ENCODE measurements around the gene GPRC5A.
"Not testable (repeated sequence)": the region's sequence is repeated elsewhere in the genome, so short reads cannot be mapped to it uniquely, and the experiment has no call there.

GPRC5A gene, protein sequence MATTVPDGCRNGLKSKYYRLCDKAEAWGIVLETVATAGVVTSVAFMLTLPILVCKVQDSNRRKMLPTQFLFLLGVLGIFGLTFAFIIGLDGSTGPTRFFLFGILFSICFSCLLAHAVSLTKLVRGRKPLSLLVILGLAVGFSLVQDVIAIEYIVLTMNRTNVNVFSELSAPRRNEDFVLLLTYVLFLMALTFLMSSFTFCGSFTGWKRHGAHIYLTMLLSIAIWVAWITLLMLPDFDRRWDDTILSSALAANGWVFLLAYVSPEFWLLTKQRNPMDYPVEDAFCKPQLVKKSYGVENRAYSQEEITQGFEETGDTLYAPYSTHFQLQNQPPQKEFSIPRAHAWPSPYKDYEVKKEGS

DNA sequence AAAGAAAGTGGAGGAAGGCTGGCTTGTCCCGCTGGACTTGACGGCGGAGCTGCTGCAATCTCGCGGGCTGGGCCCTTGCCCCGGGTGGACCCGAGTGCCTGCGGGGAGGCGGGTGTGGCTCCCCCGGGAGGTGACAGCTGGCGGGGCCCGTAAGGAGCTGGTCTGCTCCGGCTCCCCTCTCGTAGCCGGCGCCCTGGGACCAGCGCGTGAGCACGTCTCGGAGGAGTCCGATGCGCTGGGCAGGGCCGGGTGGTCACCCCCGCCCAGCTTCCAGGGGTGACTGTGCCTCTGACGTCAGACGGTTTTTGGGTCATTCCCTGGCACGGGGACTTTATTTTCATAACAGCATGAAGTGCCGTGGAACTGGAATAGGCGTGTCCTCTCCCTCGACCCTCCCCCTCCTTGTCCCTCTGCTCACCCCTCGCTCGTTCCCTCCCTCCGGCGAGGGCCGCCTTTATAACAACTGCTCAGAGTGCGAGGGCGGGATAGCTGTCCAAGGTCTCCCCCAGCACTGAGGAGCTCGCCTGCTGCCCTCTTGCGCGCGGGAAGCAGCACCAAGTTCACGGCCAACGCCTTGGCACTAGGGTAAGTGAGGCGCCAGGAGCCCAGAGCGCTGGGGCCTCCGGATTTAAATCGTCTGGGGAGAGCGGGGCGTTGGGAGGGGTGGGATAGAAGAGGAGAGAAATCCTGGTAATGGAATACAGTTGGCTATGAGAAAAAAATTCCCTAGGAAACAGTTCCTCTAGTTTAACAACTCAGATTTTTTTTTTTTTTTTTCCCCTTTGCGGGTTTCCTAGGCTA, at the start of gene GPRC5A:
TSS of gene GPRC5A (plus strand) at position 483 of the 801 bp plus-strand sequence. CDS start 16,688 bp downstream, outside the sequence.
- in situ Hi-C loops (cut with MboI; ENCODE audit: low sequenced_read_pairs), result no loop called here

DNA sequence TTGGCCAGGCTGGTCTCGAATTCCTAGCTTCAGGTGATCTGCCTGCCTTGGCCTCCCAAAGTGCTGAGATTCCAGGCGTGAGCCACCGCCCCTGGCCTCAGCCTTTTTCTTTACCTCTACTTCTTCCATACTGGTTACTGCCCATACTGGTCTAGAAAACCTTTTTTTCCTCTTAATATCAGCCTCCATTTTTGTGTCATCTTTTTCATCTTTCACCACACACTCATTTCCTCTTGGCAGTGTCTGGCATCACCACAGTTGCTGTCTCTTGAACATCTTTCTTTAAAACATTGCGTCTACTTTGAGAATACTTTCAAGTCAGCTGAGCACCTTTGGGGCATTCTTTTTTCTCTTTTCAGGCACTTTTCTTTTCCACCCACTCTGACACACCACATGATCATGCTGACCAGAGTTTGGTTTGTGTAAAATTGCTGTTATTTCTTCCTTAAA, 45.5 kb upstream of the GPRC5A start:
- in situ Hi-C loops (cut with MboI; ENCODE audit: low sequenced_read_pairs), result no loop called here

DNA sequence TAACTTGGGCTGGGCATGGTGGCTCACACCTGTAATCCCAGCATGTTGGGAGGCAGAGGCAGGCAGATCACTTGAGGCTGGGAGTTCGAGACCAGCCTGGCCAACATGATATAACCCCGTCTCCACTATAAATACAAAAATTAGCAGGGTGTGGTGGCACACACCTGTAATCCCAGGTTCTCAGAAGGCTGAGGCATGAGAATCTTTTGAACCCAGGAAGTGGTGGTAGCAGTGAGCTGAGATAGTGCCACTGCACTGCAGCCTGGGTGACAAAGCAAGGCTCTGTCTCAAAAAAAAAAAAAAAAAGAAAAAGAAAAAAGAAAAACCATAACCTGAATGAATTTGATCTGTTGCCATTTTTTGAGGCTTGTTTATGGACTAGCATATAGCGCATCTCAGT, 44.6 kb upstream of the GPRC5A start:
- in situ Hi-C loops (cut with MboI; ENCODE audit: low sequenced_read_pairs), result not testable (repeated sequence)

DNA sequence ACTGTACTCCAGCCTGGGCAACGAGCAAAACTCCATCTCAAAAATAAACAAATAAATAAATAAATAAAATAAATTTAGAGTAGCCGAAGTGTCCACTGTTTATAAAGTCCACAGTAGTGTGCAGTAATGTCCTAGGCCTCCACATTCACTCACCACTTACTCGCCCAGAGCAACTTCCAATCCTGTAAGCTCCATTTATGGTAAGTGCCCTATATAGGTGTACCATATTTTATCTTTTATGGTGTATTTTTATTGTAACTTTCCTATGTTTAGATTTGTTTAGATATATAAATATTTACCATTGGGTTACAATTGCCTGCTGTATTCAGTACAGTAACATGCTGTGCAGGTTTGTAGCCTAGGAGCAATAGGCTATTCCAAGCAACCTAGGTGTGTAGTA, 37.9 kb upstream of the GPRC5A start:
- in situ Hi-C loops (cut with MboI; ENCODE audit: low sequenced_read_pairs), result no loop called here

DNA sequence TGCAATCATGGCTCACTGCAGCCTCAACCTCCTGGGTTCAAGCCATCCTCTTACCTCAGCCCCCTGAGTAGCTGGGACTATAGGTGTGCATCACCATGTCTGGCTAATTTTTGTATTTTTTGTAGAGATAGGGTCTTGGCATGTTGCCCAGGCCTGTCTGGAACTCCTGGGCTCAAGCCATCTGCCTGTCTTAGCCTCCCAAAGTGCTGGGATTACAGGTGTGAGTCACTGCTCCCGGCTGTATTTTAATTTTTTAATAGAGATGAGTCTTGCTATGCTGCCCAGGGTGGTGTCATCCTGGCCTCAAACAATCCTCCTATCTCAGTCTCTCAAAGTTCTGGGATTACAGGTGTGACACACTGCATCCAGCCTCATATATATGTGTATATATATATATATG, 31.7 kb upstream of the GPRC5A start:
- in situ Hi-C loops (cut with MboI; ENCODE audit: low sequenced_read_pairs), result no loop called here

DNA sequence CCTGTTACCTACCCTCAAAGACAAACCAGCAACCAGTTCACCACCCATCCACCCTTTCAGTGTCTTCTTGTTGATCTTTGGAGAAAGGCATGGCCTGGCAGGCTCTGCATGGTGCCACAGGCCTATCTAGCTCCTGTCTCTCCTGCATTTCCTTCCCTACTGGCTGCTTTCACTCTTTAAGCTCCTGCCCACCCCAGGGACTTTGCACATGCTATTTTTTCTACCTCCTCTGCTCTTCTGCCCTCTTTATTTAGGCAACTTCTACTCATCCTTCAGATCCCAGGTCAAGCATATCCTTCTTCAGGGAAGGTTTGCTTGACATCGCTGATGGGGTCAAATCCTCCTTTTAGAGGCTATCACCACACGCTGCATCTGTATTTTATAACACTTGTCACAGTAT, 27.1 kb upstream of the GPRC5A start:
- in situ Hi-C loops (cut with MboI; ENCODE audit: low sequenced_read_pairs), result no loop called here

DNA sequence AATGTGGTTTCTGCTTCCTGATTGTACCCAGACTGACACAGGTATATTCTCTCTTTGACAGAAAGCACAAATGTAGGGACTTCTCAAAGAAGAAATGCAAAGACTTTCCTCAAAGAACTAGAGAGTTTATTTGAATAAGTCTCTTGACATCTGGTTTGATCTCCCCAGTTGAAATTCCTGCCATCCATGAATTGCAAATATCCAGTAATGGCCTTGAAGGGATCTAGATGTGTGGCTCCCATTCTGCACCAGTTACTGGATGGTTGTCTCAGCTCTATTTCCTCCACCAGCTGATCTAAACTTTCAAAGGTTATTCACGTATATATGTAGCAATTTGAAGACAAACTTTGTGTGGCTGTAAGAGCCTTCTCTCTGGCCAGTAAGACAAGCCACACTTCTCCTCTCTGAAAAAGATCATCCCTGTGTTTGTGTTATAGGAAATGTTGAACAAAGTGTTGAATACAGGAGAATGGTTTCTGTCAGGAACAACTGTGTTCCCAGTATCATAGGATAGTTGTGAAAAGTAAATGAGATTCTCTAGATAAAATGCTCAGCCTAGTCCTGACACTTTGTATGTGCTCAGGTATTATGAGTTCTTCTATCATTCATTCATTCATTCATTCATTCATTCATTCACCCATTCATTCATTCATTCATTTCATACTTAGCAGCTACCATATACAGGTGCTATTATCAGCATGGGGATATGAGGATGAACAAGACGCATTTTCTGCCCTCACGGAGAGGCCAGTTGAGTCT, 22.7 kb upstream of the GPRC5A start:
- in situ Hi-C loops (cut with MboI; ENCODE audit: low sequenced_read_pairs), result no loop called here

DNA sequence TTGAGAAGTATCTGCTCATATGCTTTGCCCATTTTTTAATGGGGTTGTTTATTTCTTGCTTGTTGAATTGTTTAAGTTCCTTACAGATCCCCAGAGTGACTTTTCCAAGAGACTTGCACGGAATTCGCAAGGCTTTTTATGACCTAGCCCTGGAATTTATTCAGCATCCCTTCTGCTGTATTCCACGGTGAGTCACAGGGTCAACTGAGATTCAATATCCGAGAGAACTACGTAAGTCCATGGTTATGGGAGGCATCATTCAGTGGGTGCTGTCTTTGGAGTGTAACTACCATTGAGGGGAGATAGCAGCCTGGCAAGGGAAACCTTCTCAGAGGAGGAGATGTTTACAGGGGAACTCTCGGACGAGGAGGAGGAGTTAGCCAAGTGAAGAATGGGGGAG, 20.9 kb upstream of the GPRC5A start:
- in situ Hi-C loops (cut with MboI; ENCODE audit: low sequenced_read_pairs), result no loop called here

DNA sequence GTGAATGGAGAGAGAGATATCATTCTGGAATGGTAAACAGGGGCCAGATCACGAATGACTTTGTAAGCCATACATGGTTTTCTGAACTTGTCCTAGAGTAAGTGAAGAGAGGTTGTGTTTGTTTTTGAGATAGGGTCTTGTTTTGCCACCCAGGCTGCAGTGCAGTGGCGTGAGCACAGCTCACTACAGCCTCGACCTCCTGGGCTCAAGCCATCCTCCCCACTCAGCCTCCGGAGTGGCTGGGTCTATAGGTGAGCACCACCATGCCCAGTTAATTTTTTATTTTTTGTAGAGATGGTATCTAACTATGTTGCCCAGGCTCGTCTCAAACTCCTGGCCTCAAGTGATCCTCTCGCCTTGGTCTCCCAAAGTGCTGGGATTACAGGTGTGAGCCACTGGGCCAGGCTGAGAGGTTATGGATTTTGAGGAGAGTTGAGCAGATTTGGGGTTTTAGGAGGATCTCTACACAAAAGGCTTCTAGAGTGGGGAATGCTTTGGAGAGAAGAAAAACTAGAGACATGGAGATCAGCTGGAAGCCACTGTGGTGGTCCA, 19.7 kb upstream of the GPRC5A start:
- in situ Hi-C loops (cut with MboI; ENCODE audit: low sequenced_read_pairs), result no loop called here

DNA sequence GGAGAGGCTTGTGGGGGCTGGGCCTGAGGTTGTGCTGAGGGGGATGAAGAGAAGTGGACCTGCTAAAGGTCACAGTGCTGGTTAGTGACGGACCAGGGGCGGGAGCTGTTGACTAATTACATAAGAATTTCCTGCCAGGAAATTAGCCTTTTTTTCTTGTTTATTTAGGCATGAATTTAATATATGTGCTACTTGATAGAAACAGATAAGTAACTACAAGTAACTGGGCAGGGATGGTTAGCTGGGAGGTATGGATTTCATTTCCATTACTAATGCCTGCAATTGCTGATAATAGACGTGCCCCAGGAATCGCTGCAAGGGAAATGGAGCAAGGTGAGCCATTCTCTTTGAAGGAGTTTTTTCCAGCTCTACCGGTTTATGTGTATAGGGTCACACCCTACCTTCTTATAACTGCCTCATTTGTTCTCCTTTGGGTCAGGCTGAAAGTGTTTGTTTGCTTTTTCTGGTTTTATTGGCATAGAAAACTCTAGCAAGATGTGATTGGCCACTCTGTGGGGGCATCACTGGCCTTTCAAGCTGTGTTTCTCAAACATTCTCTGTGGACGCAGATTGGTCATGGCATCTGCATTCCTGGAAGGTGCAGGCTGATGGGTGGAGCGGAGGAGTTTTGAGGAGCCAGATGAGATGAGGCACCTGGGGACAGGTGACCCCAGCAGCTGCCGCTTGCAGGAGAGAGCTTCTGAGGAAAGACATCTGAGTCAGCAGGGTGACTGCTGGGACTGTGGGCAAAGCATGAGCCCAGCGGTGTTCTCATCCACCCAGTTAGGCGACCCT, 19.0 kb upstream of the GPRC5A start:
- in situ Hi-C loops (cut with MboI; ENCODE audit: low sequenced_read_pairs), result no loop called here

DNA sequence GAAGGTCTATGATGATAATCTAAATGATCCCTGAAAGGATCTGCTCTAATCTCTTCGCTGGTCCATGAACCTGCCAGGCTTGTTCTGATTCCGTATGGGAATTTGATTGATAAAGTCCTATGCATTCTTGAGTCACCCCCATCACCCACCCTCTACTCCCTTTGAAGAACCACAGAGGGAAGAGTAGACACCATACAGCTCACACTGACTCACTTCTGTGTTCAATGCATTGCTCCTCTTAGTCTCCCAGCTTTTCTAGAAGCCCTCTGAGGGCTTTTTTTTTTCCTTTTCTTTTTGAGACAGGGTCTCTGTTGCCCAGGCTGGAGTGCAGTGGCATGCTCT, 18.5 kb upstream of the GPRC5A start:
- in situ Hi-C loops (cut with MboI; ENCODE audit: low sequenced_read_pairs), result no loop called here

DNA sequence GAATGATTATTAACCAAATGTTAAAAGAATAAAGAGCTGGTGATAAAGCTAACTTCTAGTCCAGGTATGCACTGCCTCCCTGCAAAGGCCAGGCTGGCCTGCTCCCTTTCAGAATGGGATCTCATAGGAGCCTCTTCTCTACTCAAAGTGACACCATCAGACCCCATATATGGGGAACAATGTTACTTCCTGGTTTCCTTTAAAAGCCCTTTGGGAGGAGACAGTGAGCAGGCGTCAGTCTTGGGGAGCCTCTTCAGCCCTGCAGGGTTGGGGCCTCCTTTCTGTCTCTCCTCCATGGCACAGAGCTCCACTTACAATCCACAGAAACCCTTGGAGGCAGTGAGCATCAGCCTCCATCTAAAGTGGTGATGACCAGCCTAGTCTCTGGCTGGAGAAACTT, 17.3 kb upstream of the GPRC5A start:
- in situ Hi-C loops (cut with MboI; ENCODE audit: low sequenced_read_pairs), result no loop called here

DNA sequence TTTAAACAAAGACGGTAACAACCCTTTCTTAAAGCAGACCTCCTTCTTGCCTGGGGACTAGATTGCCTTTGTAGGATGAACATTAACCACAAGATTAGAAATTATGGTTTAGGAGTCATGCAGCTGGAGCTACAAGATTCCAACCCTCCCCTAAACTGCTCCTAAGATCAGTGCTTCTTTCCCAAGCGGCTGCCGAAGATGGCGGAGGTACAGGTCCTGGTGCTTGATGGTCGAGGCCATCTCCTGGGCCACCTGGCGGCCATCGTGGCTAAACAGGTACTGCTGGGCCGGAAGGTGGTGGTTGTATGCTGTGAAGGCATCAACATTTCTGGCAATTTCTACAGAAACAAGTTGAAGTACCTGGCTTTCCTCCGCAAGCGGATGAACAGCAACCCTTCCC, 16.1 kb upstream of the GPRC5A start:
- in situ Hi-C loops (cut with MboI; ENCODE audit: low sequenced_read_pairs), result not testable (repeated sequence)

DNA sequence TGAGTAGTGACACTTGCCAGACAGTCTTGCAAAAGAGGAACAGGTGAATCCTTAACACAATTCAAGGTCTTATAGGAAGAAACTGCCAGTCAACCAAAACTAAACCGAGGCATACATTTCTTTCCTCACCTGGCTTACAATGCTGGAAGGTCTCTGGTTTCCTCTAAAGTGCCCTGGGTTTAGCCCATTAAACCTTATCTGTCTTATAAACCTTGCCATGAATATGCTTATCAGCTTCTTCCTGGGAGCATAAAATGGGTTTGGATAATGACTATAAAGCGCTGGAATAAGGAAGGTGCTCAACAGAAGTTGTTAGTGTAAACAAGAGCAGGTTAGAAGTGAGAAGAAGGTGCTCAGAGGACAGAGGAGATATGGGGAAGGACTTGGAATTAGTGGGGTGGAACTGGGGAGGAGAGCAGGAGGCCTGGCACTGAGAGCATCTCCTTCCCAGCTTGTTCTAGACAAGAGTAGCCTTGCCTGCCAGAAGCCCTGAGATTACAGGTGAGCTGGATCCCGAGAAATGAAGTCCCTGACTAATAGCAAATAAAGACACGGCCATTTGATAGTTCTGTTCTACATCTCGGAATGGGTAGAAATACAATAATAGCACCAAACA, 14.1 kb upstream of the GPRC5A start:
- in situ Hi-C loops (cut with MboI; ENCODE audit: low sequenced_read_pairs), result no loop called here

DNA sequence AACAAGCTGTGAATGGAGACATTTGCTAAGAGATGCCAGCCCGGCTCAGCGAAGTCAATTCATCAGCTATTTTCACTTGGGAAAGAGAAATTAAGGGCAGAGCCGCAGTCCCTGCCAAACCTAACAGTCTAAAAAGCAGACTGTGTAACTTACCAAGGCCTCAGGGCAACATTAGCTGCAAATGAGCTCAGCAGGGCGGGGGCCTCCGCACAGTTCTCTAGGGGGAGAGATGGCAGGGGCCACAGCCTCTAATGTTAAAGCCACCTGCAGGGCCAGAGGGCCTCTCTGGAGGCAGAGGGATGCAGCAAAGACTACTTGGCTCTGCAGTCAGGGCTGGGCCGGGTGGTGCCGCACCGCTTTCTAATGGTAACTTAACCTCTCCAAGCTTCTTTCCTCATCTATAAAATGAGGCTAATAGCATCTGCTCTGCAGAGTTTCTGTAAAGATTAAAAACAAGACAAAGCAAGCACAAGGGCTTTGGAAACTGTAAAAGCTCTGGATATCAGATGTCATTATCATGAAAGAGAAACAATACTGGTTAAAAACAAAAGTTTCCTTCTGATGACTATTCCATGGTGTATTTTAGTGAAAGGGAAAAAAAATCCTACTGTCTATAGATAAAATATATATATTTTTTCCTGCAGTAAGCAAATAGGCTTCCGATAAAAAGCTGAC, 13.4 kb upstream of the GPRC5A start:
- in situ Hi-C loops (cut with MboI; ENCODE audit: low sequenced_read_pairs), result no loop called here

DNA sequence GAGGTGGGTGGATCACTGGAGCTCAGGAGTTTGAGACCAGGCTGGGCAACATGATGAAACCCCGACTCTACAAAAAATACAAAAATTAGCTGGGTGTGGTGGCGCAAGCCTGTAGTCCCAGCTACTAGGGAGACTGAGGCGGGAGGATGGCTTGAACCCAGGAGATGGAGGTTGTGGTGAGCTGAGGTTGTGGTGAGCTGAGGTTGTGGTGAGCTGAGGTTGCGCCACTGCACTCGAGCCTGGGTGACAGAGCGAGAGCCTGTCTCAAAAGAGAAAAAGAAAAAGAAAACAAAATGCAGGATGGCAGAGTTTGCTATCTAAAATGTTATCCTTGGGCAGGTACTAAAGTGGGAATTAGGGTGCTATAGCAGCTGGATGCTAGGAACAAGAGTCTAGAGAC, 10.8 kb upstream of the GPRC5A start:
- in situ Hi-C loops (cut with MboI; ENCODE audit: low sequenced_read_pairs), result no loop called here

DNA sequence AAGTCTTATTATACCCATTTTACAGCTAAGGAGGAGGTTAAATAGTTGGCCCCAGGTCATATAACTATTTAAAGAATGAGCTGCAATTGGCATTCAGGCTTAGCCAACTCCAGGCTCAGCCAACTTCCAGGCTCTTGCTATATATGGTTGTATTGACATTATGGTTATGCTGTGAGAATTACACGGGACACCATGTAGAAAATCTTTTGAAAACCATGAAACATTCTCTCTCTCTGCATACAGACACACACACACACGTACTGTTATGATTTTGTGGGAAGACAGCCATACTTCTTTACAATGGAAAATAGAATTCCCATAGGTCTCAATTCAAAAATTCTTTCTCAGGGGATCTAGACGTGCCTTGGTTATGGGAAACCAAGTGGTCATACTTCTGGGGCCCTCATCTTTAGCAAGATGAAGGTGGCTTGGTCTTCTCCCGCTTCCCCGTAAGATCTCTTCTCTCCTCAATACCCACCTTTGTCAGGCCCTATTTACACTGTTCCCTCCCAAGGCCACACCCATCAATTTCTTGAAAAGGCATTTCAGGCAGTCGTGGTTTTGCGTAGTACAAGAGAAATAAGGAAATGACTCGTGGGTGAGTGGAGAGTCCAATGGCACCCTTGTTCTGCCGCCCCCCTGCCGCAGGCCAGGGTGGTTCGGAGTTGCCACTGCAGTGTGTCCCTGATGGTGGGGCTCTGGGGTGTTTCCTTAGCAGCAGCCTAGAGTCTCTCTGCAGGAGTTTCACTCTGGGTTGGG, 10.0 kb upstream of the GPRC5A start:
- in situ Hi-C loops (cut with MboI; ENCODE audit: low sequenced_read_pairs), result no loop called here

DNA sequence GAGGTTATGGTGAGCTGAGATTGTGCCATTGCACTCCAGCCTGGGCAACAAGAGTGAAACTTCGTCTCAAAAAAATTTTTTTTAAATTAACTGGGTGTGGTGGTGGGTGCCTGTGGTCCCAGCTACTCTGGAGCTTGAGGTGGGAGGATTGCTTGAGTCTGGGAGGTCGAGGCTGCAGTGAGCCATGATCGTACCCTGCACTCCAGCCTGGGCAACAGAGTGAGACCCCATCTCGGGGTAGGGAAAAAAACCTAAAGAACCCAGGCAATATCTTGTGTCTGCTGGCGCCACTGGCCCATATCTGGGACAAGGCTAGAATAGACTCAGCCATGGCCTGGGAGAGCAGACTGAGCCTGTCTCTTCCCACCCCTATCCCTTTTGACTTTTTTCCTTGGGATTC, 9.1 kb upstream of the GPRC5A start:
- in situ Hi-C loops (cut with MboI; ENCODE audit: low sequenced_read_pairs), result no loop called here

All from hTERT RPE-1 (cell line).